Body of pancreas (tissue), 4 donors: ENCODE data around the gene RABL2A.

Source experiments
- POLR2A ChIP-seq, 3 donors: fragments of 450-650 bp; IDR thresholded peaks; one replicate each; pipeline ENCODE4 v1.6.1; 2016; ENCODE audit warnings: antibody characterized with exemption in 3 of 3, mild to moderate bottlenecking in 2 of 3
- TF ChIP-seq, protein P1 (sequence below), 7 experiments: fragments of 450-650 bp in 4 of 7; fragments of 200-600 bp in 3 of 7; sonication (generic) in 3 of 7; IDR thresholded peaks; one replicate each; pipeline ENCODE4 v1.5.1; 2016 to 2019; ENCODE audit warnings: antibody characterized with exemption in 7 of 7

- TF ChIP-seq, protein P1, sequence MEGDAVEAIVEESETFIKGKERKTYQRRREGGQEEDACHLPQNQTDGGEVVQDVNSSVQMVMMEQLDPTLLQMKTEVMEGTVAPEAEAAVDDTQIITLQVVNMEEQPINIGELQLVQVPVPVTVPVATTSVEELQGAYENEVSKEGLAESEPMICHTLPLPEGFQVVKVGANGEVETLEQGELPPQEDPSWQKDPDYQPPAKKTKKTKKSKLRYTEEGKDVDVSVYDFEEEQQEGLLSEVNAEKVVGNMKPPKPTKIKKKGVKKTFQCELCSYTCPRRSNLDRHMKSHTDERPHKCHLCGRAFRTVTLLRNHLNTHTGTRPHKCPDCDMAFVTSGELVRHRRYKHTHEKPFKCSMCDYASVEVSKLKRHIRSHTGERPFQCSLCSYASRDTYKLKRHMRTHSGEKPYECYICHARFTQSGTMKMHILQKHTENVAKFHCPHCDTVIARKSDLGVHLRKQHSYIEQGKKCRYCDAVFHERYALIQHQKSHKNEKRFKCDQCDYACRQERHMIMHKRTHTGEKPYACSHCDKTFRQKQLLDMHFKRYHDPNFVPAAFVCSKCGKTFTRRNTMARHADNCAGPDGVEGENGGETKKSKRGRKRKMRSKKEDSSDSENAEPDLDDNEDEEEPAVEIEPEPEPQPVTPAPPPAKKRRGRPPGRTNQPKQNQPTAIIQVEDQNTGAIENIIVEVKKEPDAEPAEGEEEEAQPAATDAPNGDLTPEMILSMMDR (IDR thresholded peaks at IDR 0.05), result no peak
- no peak for TF ChIP-seq POLR2A (IDR thresholded peaks at IDR 0.05)
Measured at GRCh38 chr2:113602869-113603466, 24.1 kb upstream of the RABL2A start.
